H1 (cell line): Measurements from ENCODE around the gene ITPR3. TPM values are rescaled to one million over a fixed set of nuclear protein-coding genes. Genes with fewer than 3 reads are reported as not detected.

Source experiments
- ASH2L ChIP-seq: fragments of 200-600, 300-600 bp; sonication (generic); IDR thresholded peaks from one replicate; pipeline ENCODE4 v1.7.1; 2017; ENCODE audit warnings: low read length
- CBX8 ChIP-seq: fragments of 300-800, 300-1000 bp; sonication (generic); IDR thresholded peaks from 2 replicates; pipeline ENCODE4 v1.7.1; 2016; ENCODE audit warnings: low read depth, low read length, borderline replicate concordance
- CHD1 ChIP-seq: IDR thresholded peaks from 2 replicates; pipeline ENCODE4 v1.6.1; 2012; ENCODE audit warnings: low read depth, low read length, improper control_type of control experiment
- CTBP2 ChIP-seq: IDR thresholded peaks from 2 replicates; pipeline ENCODE4 v1.7.0; 2011; ENCODE audit warnings: borderline replicate concordance, mild to moderate bottlenecking, moderate library complexity, mixed read lengths, low read length; ENCODE audit not compliant: insufficient read depth, insufficient read length
- EP300 ChIP-seq, 2 experiments: IDR thresholded peaks; 1 replicate in 1 of 2; 2 replicates in 1 of 2; pipeline ENCODE4 v1.6.1; 2011 to 2012; ENCODE audit warnings: low read depth in 2 of 2, low read length in 2 of 2, mild to moderate bottlenecking in 2 of 2, borderline replicate concordance in 1 of 2, inconsistent platforms in 1 of 2, moderate library complexity in 1 of 2
- FOSL1 ChIP-seq: IDR thresholded peaks from 2 replicates; pipeline ENCODE4 v1.6.1; 2011; ENCODE audit warnings: mild to moderate bottlenecking, low read depth, low read length, moderate library complexity; ENCODE audit not compliant: insufficient read depth
- POU5F1 ChIP-seq: IDR thresholded peaks from 2 replicates; pipeline ENCODE4 v1.6.1; 2011; ENCODE audit warnings: low read depth, mild to moderate bottlenecking, low read length, moderate library complexity
- RAD21 ChIP-seq, 2 experiments: IDR thresholded peaks in 1 of 2; conservative IDR thresholded peaks in 1 of 2; 2 replicates each; pipeline ENCODE4 v1.6.1; 2011; ENCODE audit warnings: low read depth in 2 of 2, low read length in 2 of 2, improper control_type of control experiment in 1 of 2, inconsistent platforms in 1 of 2, mild to moderate bottlenecking in 1 of 2, moderate library complexity in 1 of 2
- RFX5 ChIP-seq: IDR thresholded peaks from 2 replicates; pipeline ENCODE4 v1.6.1; 2011; ENCODE audit warnings: low read depth, low read length, improper control_type of control experiment, borderline replicate concordance
- SRF ChIP-seq: IDR thresholded peaks from 2 replicates; pipeline ENCODE4 v1.6.1; 2011; ENCODE audit warnings: mild to moderate bottlenecking, low read depth, low read length, moderate library complexity
- polyA plus RNA-seq, 7 experiments: library from polyadenylated mRNA; depleted of rRNA in 3 of 7; stranded (reverse) in 5 of 7; unstranded in 2 of 7; fragments of >200 nt in 5 of 7; fragments of 200-250 nt in 2 of 7; gene quantifications; 1 replicate in 5 of 7; 2 replicates in 1 of 7; 4 replicates in 1 of 7; pipeline versions ENCODE4 v1.2.1 to v1.2.3, GENCODE V29; 2011 to 2013; ENCODE audit warnings: missing spikeins in 2 of 7, mixed read lengths in 2 of 7
- total RNA-seq: library from RNA; stranded (reverse); fragmentation: NEBNext Ultra II Directional; extraction: Animal tissue kit (Norgen Biotek cat#: 25700); gene quantifications from 2 replicates; pipeline ENCODE4 v1.2.1, GENCODE V29; 2021

The ITPR3 gene
- total and polyA plus RNA-seq, 2 of the 8 experiments (the other 6 are each of a cell fraction or from before 2014, with no cell fraction given): 29.1 to 45.7 TPM

- TF ChIP-seq CHD1 (no peak), POU5F1 (no peak), CTBP2 (no peak), CBX8 (no peak), RFX5 (no peak), ASH2L (no peak), FOSL1 (no peak), RAD21 (IDR thresholded peaks at IDR 0.05 in 1 of 2, conservative IDR thresholded peaks at IDR 0.05 in 1 of 2; ENCODE audit: low read depth in 2 of 2, low read length in 2 of 2) (no peak), SRF (no peak), EP300 (IDR thresholded peaks at IDR 0.05; ENCODE audit: borderline replicate concordance in 1 of 2, low read depth in 2 of 2, low read length in 2 of 2) (no peak)
These were observed 34.9 kb upstream of the ITPR3 start (continued) for GRCh38 chr6:33586108-33586640.
